Type B pancreatic cell (in vitro differentiated cells): Measurements from ENCODE around the gene GFAP. TPM values are rescaled to one million over a fixed set of nuclear protein-coding genes. Genes with fewer than 3 reads are reported as not detected.

Experiments used
- DNase-seq: peaks from one replicate; pipeline ENCODE4 v3.0.0; 2021; ENCODE audit warnings: mixed read lengths; ENCODE audit not compliant: unreplicated experiment; ENCODE audit errors: extremely low spot score
- H3K27ac Mint-ChIP-seq: 2 replicates; pipeline ENCODE4 v1.8.0; 2021; ENCODE audit warnings: mild to moderate bottlenecking, mixed read lengths
- H3K27me3 Mint-ChIP-seq: 2 replicates; pipeline ENCODE4 v1.8.0; 2021; ENCODE audit warnings: mixed read lengths
- H3K36me3 Mint-ChIP-seq: 2 replicates; pipeline ENCODE4 v1.8.0; 2021; ENCODE audit warnings: mixed read lengths
- H3K4me1 Mint-ChIP-seq: one replicate; pipeline ENCODE4 v1.8.0; 2021; ENCODE audit warnings: mixed read lengths; ENCODE audit not compliant: unreplicated experiment
- H3K4me3 Mint-ChIP-seq: 2 replicates; pipeline ENCODE4 v1.8.0; 2021; ENCODE audit warnings: mild to moderate bottlenecking, mixed read lengths
- H3K9me3 Mint-ChIP-seq: 2 replicates; pipeline ENCODE4 v1.8.0; 2021; ENCODE audit warnings: mixed read lengths
- CTCF ChIP-seq: fragments of 200-600 bp; sonication (generic); conservative IDR thresholded peaks from 2 replicates; pipeline ENCODE4 v1.5.0; 2021; ENCODE audit warnings: antibody characterized with exemption, mild to moderate bottlenecking
- total RNA-seq: library from RNA; stranded (reverse); gene quantifications from 2 replicates; pipeline ENCODE4 v1.2.1, GENCODE V29; 2021; ENCODE audit warnings: low replicate concordance

The GFAP gene
- total RNA-seq, 1 donor from 2014 or later: 0.10 TPM

GRCh38 chr17:44865931-44866330 lies 49.4 kb downstream of the GFAP start:
- Mint-ChIP-seq H3K27ac (no peak overlapping the region), H3K36me3 (peaks cover 18% of the 10 kb centered on the region), H3K9me3 (no peaks in the 10 kb centered on the region), H3K4me1 (no peaks in the 10 kb centered on the region), H3K4me3 (no peak overlapping the region), H3K27me3 (no peaks in the 10 kb centered on the region)
- DNase-seq: no peak
- no peak for TF ChIP-seq CTCF

DNA sequence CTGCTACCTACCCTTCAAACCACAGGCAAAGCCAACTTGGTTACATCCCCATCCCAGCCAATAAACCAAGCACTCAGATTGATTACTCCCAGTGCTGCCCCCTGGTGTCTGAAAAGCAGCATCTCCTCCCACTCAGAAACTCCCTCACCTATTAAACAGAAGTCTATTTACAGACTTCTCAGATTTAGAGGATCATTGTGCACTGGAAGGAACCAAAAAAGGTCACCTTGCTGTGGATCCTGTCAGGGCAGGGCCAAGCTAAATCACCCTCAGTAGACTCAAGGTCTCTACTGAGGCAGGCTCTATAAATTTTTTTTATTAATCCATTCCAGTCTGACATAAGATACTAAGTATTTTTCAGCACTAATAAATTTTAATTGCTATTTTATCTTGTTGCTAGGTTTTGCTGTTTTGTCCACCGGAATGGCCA lies 50.1 kb downstream of the GFAP start:
- peak; percentile 76 for DNase-seq
- H3K27ac Mint-ChIP-seq: no peak overlapping the region
- no peak overlapping the region for H3K4me3 Mint-ChIP-seq
- H3K27me3 Mint-ChIP-seq: no peaks in the 10 kb centered on the region
- TF ChIP-seq CTCF: peak; percentile 94
- H3K9me3 Mint-ChIP-seq: no peaks in the 10 kb centered on the region
- H3K4me1 Mint-ChIP-seq: no peaks in the 10 kb centered on the region
- H3K36me3 Mint-ChIP-seq: peaks cover 21% of the 10 kb centered on the region

DNA sequence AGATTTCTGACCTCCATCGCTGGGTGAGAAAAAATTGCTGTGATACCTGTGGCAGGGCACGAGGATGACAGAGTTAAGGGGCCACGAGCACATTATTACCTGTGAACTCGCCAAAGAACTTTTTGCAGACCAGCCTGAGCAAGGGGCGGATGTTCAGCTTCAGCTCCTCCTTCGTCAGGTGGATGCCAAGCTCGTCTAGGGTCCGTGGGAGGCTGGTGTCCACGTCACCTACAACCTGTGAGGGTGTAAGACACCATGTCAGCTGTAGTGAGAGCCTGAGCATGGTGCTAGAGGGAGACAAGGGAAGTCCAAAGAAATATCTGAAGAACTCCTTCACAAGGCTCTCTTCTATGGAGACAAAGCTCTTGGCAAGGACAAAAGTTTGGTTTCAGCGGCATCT lies 50.5 kb downstream of the GFAP start:
- H3K27me3 Mint-ChIP-seq: no peaks in the 10 kb centered on the region
- DNase-seq: no peak
- no peak overlapping the region for H3K27ac Mint-ChIP-seq
- TF ChIP-seq CTCF: no peak
- peaks cover 23% of the 10 kb centered on the region for H3K36me3 Mint-ChIP-seq
- H3K9me3 Mint-ChIP-seq: no peaks in the 10 kb centered on the region
- no peak overlapping the region for H3K4me3 Mint-ChIP-seq
- H3K4me1 Mint-ChIP-seq: no peaks in the 10 kb centered on the region

- Mint-ChIP-seq H3K9me3 (no peaks in the 10 kb centered on the region), H3K36me3 (peaks cover 24% of the 10 kb centered on the region), H3K27ac (no peak overlapping the region), H3K4me1 (no peaks in the 10 kb centered on the region), H3K27me3 (no peaks in the 10 kb centered on the region), H3K4me3 (no peak overlapping the region)
- no peak for DNase-seq
- TF ChIP-seq CTCF: no peak
Measured at GRCh38 chr17:44863061-44863918, 52.0 kb downstream of the GFAP start.

DNA sequence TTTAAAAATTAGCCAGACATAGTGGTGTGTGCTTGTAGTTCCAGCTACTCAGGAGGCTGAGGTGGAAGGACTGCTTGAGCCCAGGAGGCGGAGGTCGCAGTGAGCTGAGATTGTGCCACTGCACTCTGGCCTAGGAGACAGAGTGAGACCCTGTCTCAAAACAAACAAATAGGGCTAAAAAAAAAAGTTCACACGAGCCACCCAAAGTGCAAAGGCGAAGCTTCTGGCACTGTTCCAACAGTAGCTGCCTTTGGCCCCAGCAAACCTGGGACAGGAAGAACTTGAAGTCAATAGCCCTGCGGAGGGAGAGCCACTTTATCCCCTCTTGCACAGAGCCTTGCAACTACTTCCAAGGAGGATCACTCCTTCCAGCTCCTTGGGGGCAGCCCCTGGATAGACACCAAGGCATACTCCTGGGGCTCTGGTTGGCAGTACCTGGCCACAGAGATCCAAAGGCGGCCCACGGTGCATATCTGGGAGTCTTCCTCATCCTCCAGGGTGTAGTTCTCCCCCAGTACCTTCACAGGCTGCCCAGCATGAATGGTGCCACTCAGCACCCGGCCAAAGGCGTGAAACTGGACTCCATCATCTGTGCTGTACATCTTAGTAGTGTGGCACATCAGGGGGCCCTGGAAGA lies 52.9 kb downstream of the GFAP start:
- no peak for TF ChIP-seq CTCF
- Mint-ChIP-seq H3K27me3 (no peaks in the 10 kb centered on the region), H3K4me3 (no peak overlapping the region), H3K9me3 (no peaks in the 10 kb centered on the region), H3K27ac (no peak overlapping the region), H3K4me1 (no peaks in the 10 kb centered on the region), H3K36me3 (peaks cover 24% of the 10 kb centered on the region)
- DNase-seq: no peak
